GM10248 (cell line): Measurements from ENCODE around the gene TCF12.

Experiments used
- CTCF ChIA-PET: fragments of 300-600 bp; sonication (Branson Sonifier 250); formaldehyde crosslinking; extraction: SDS; loops from one replicate; lab custom pipeline; 2021; ENCODE audit warnings: antibody characterized with exemption; lab: Yijun Ruan, JAX
- POLR2A ChIA-PET: fragments of 350-650 bp; sonication (Branson Sonifier 250); formaldehyde crosslinking; extraction: SDS; loops from one replicate; lab custom pipeline; 2020; ENCODE audit warnings: antibody characterized with exemption; lab: Yijun Ruan, JAX
- DNase-seq: peaks from one replicate; pipeline ENCODE4 v3.0.0; 2012; ENCODE audit errors: extremely low spot score
- CTCF ChIP-seq: IDR thresholded peaks from 2 replicates; pipeline ENCODE4 v1.5.1; 2012; ENCODE audit warnings: mild to moderate bottlenecking, low read depth; ENCODE audit errors: extremely low read depth, missing control alignments, control extremely low read depth

The TCF12 gene

GRCh38 chr15:57323299-57323805 lies 404.9 kb downstream of the TCF12 start:
- DNase-seq = no peak
- TF ChIP-seq CTCF = no peak
- ChIA-PET POLR2A (no interaction called here), CTCF (interaction anchor here (1.0 kb wide), 1 partner anchor 178 kb away, joined by 3 read pairs; no protein-coding TSS in a partner anchor)

- TF ChIP-seq CTCF = no peak
- ChIA-PET POLR2A (no interaction called here), CTCF (no interaction called here)
- DNase-seq = peak; percentile 49
Measured at GRCh38 chr15:57323806-57324589, 405.6 kb downstream of the TCF12 start.

- no peak for DNase-seq
- POLR2A ChIA-PET = no interaction called here
- CTCF ChIA-PET = interaction anchor here (1.1 kb wide), 1 partner anchor 203 kb away, joined by 3 read pairs; no protein-coding TSS in a partner anchor
- TF ChIP-seq CTCF = no peak
Measured at GRCh38 chr15:57324590-57324890, 406.1 kb downstream of the TCF12 start.

- POLR2A ChIA-PET = no interaction called here
- TF ChIP-seq CTCF = no peak
- CTCF ChIA-PET = interaction anchor here (0.8 to 1.1 kb wide), 3 partner anchors 16 to 202 kb away, joined by 3 to 4 read pairs (median 4); no protein-coding TSS in a partner anchor
Measured at GRCh38 chr15:57324944-57325679, 406.7 kb downstream of the TCF12 start.

GRCh38 chr15:57326196-57326595 lies 407.8 kb downstream of the TCF12 start:
- ChIA-PET CTCF (interaction anchor here (1.1 kb wide), 1 partner anchor 15 kb away, joined by 4 read pairs; no protein-coding TSS in a partner anchor), POLR2A (no interaction called here)
- DNase-seq = no peak
- TF ChIP-seq CTCF = no peak

More at GRCh38 chr15:57324944-57325679, 406.7 kb downstream of the TCF12 start:
- no peak for DNase-seq

GRCh38 chr15:57327985-57328471 lies 409.6 kb downstream of the TCF12 start:
- no peak for DNase-seq
- TF ChIP-seq CTCF = no peak
- POLR2A ChIA-PET = no interaction called here
- CTCF ChIA-PET = interaction anchor here (1.1 to 4.2 kb wide), 3 partner anchors 12 to 232 kb away, joined by 3 to 21 read pairs (median 6); no protein-coding TSS in a partner anchor
